ENCODE data around the gene ATP6V0B. TPM values are rescaled to one million over a fixed set of nuclear protein-coding genes. Genes with fewer than 3 reads are reported as not detected.

ATP6V0B gene
- total and polyA plus RNA-seq, 2 of the 8 experiments (the other 6 are each of a cell fraction or from before 2014, with no cell fraction given), result 105 to 308 TPM

DNA sequence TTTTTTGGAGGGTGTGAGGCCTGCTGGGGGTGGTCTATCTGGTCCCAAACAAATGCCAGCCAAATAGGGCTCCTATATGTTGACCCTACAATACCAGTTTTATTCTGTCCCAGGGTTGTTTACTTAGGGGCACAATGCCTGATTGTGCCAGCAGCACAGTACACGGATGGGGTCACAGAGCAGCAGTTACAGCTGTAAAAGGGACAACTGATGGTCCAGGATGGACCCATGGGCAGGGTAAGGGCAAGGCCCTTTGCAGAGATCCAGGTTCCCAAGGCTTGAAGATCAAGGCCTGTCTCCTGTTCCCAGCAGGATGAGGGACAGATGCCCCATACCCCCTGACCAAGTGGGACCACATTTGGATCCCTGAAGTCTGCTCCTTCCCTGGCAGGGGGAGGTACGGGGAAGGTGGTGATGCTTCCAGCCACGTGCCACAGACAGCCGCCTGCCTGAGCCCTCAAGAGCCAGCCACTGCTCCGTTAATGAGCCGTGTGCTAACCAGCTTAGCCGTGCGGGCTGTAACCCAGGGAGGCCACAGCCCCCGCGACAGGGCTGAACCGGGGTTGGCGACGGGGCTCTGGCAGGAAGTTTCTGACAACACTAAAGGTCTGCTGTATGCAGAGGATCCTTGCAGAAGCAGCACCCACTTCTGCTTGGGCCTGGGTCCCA lies 38.3 kb downstream of the ATP6V0B start (continued):
- no peak for TF ChIP-seq RFX5 (IDR thresholded peaks at IDR 0.05; ENCODE audit: borderline replicate concordance, low read depth, low read length)
- TF ChIP-seq CHD2 (IDR thresholded peaks at IDR 0.05; ENCODE audit: low read length), result no peak
- no peak for TF ChIP-seq RNF2 (IDR thresholded peaks at IDR 0.05; ENCODE audit: borderline replicate concordance, low read depth, low read length, missing control alignments, poor library complexity, severe bottlenecking)
- no peak for TF ChIP-seq KDM1A (IDR thresholded peaks at IDR 0.05; ENCODE audit: borderline replicate concordance, low read length)
- TF ChIP-seq, protein P1, sequence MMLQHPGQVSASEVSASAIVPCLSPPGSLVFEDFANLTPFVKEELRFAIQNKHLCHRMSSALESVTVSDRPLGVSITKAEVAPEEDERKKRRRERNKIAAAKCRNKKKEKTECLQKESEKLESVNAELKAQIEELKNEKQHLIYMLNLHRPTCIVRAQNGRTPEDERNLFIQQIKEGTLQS (IDR thresholded peaks at IDR 0.05; ENCODE audit: insufficient read depth, low read depth, low read length), result no peak
- no peak for TF ChIP-seq HDAC2 (IDR thresholded peaks at IDR 0.05; ENCODE audit: borderline replicate concordance in 1 of 2, low read depth in 2 of 2, low read length in 2 of 2)
- no peak for TF ChIP-seq FOSL1 (IDR thresholded peaks at IDR 0.05; ENCODE audit: insufficient read depth, low read depth, low read length)
- no peak for TF ChIP-seq SIN3A (conservative IDR thresholded peaks at IDR 0.05 in 1 of 2, IDR thresholded peaks at IDR 0.05 in 1 of 2; ENCODE audit: low read depth in 1 of 2, low read length in 2 of 2)
